Upper lobe of left lung (tissue), 6 donors: ENCODE results near the gene PGS1. TPM values are rescaled to one million over a fixed set of nuclear protein-coding genes. Genes with fewer than 3 reads are reported as not detected.

Experiments used
- ATAC-seq, 2 donors: fragments of 200-7000 bp; cut with Tn5 transposase; one replicate each; pipeline ENCODE4 v1.9.1; 2022; ENCODE audit warnings: mild to moderate bottlenecking in 2 of 2, moderate library complexity in 2 of 2; ENCODE audit not compliant: low FRiP score in 2 of 2
- DNase-seq, 2 donors: peaks; one replicate each; pipeline ENCODE4 v3.0.0-alpha.2; 2019 to 2020
- H3K27ac ChIP-seq, 4 donors: fragments of 200-600 bp; sonication (generic); one replicate each; pipeline ENCODE4 v1.5.1; 2016 to 2019
- H3K27me3 ChIP-seq, 4 donors: fragments of 200-600 bp; sonication (generic); one replicate each; pipeline ENCODE4 v1.5.1; 2017 to 2019
- H3K36me3 ChIP-seq, 4 donors: fragments of 200-600 bp; sonication (generic); one replicate each; pipeline ENCODE4 v1.5.1; 2016 to 2019
- H3K4me1 ChIP-seq, 4 donors: fragments of 200-600 bp; sonication (generic); one replicate each; pipeline ENCODE4 v1.5.1; 2018 to 2019
- H3K4me3 ChIP-seq, 4 donors: fragments of 200-600 bp; sonication (generic); one replicate each; pipeline ENCODE4 v1.5.1; 2017 to 2019; ENCODE audit warnings: mild to moderate bottlenecking in 2 of 4, moderate library complexity in 1 of 4
- H3K9me3 ChIP-seq, 4 donors: fragments of 200-600 bp; sonication (generic); one replicate each; pipeline ENCODE4 v1.5.1; 2018 to 2019
- CTCF ChIP-seq, 6 experiments: fragments of 450-650 bp in 4 of 6; fragments of 200-600 bp in 2 of 6; sonication (generic) in 2 of 6; IDR thresholded peaks; one replicate each; pipeline ENCODE4 v1.5.1; 2016 to 2019; ENCODE audit warnings: antibody characterized with exemption in 6 of 6
- EP300 ChIP-seq, 4 donors: sonication (generic); formaldehyde crosslinking; IDR thresholded peaks; one replicate each; pipeline ENCODE4 v1.5.1; 2017; ENCODE audit warnings: antibody characterized with exemption in 4 of 4, control low read depth in 2 of 4
- POLR2A ChIP-seq, 4 donors: fragments of 450-650 bp; IDR thresholded peaks; one replicate each; pipeline ENCODE4 v1.5.1; 2016 to 2017; ENCODE audit warnings: antibody characterized with exemption in 4 of 4, mild to moderate bottlenecking in 2 of 4
- POLR2AphosphoS5 ChIP-seq, 2 donors: sonication (generic); formaldehyde crosslinking; IDR thresholded peaks; one replicate each; pipeline ENCODE4 v1.5.1; 2017; ENCODE audit warnings: antibody characterized with exemption in 2 of 2
- WGBS, 2 donors: methylation state at CpG; one replicate each; pipeline ENCODE4 v1.1.5; 2017 to 2018; 5-methylcytosine and 5-hydroxymethylcytosine counted together
- total RNA-seq, 6 donors: library from RNA; depleted of rRNA in 4 of 6; stranded (reverse); fragments of >200 nt in 4 of 6; gene quantifications; one replicate each; pipeline versions ENCODE4 v1.1.0 to v1.2.1, GENCODE V29; 2016 to 2021
- donor health status: DM: no; HTN: no; CAD: no; lungs with moderate emphysema.
- donor health status: DM: no; HTN: yes; CAD: no; lungs with severe emphysema.

Gene PGS1
- total RNA-seq, 6 donors from 2014 or later = 79.2 to 348 (median 92.3) TPM

- peak overlapping the region in 1 of 4 donors; percentile 7 for H3K4me3 ChIP-seq
- TF ChIP-seq EP300 (IDR thresholded peaks at IDR 0.05) (peak; percentile 90 to 98 (median 98)), CTCF (IDR thresholded peaks at IDR 0.05) (no peak), POLR2A (IDR thresholded peaks at IDR 0.05) (peak in 1 of 4 donors; percentile 56), POLR2AphosphoS5 (IDR thresholded peaks at IDR 0.05) (peak; percentile 95 to 99)
- H3K27ac ChIP-seq = peak overlapping the region; percentile 97 to 99 (median 98)
- 14 to 22% methylated on average over 15 of the region's 15 CpGs for WGBS, 2 donors
- no peaks in the 10 kb centered on the region for H3K27me3 ChIP-seq
- DNase-seq (peak in 1 of 2 donors; percentile 97), ATAC-seq (peak; percentile 79 to 84)
- peaks cover 0 to 9% (median 0%) of the 10 kb centered on the region in 4 donors for H3K36me3 ChIP-seq
- H3K9me3 ChIP-seq = no peaks in the 10 kb centered on the region
- peaks cover 94 to 100% (median 97%) of the 10 kb centered on the region in 4 donors for H3K4me1 ChIP-seq
Measured at GRCh38 chr17:78383725-78384471, 5.4 kb downstream of the PGS1 start.

GRCh38 chr17:78384479-78385175 lies 6.2 kb downstream of the PGS1 start:
- Histone ChIP-seq H3K36me3 (peaks cover 0 to 9% (median 0%) of the 10 kb centered on the region in 4 donors), H3K27ac (peak overlapping the region; percentile 97 to 99 (median 98)), H3K9me3 (no peaks in the 10 kb centered on the region), H3K4me3 (peak overlapping the region in 1 of 4 donors; percentile 7), H3K4me1 (peaks cover 97 to 100% (median 99%) of the 10 kb centered on the region in 4 donors), H3K27me3 (no peaks in the 10 kb centered on the region)
- no peak for DNase-seq
- 56 to 69% methylated on average over 23 of the region's 23 CpGs for WGBS, 2 donors
- no peak for ATAC-seq
- TF ChIP-seq EP300 (IDR thresholded peaks at IDR 0.05) = no peak
- no peak for TF ChIP-seq POLR2A (IDR thresholded peaks at IDR 0.05)
- TF ChIP-seq POLR2AphosphoS5 (IDR thresholded peaks at IDR 0.05) = no peak
- no peak for TF ChIP-seq CTCF (IDR thresholded peaks at IDR 0.05)

- 20 to 30% methylated on average over 10 of the region's 10 CpGs for WGBS, 2 donors
- Histone ChIP-seq H3K36me3 (peaks cover 0 to 8% (median 4%) of the 10 kb centered on the region in 4 donors), H3K27me3 (no peaks in the 10 kb centered on the region), H3K27ac (peak overlapping the region; percentile 97 to 99 (median 98)), H3K4me1 (peaks cover 89 to 96% (median 93%) of the 10 kb centered on the region in 4 donors), H3K9me3 (no peaks in the 10 kb centered on the region), H3K4me3 (peak overlapping the region in 1 of 4 donors; percentile 12)
- ATAC-seq (peak; percentile 47 to 72), DNase-seq (peak in 1 of 2 donors; percentile 72)
- peak; percentile 23 to 57 for TF ChIP-seq POLR2AphosphoS5 (IDR thresholded peaks at IDR 0.05)
- peak in 1 of 4 donors; percentile 59 for TF ChIP-seq POLR2A (IDR thresholded peaks at IDR 0.05)
- peak in 1 of 4 donors; percentile 54 for TF ChIP-seq EP300 (IDR thresholded peaks at IDR 0.05)
- TF ChIP-seq CTCF (IDR thresholded peaks at IDR 0.05) = no peak
Measured at GRCh38 chr17:78387977-78388941, 9.8 kb downstream of the PGS1 start.

GRCh38 chr17:78390241-78391050 lies 12.0 kb downstream of the PGS1 start:
- ATAC-seq (peak in 1 of 2 donors; percentile 48), DNase-seq (no peak)
- no peak overlapping the region for H3K4me3 ChIP-seq
- H3K4me1 ChIP-seq = peaks cover 82 to 97% (median 83%) of the 10 kb centered on the region in 4 donors
- whole genome bisulfite sequencing, 2 donors = 70 to 72% methylated on average over 13 of the region's 15 CpGs
- peaks cover 0 to 29% (median 16%) of the 10 kb centered on the region in 4 donors for H3K36me3 ChIP-seq
- no peaks in the 10 kb centered on the region for H3K9me3 ChIP-seq
- H3K27ac ChIP-seq = peak overlapping the region; percentile 97 to 99 (median 98)
- TF ChIP-seq POLR2A (IDR thresholded peaks at IDR 0.05) (no peak), EP300 (IDR thresholded peaks at IDR 0.05) (peak in 2 of 4 donors; percentile 19 to 91), POLR2AphosphoS5 (IDR thresholded peaks at IDR 0.05) (peak in 1 of 2 donors; percentile 96), CTCF (IDR thresholded peaks at IDR 0.05) (peak in 3 of 6 experiments; percentile 11 to 23 (median 11))
- H3K27me3 ChIP-seq = no peaks in the 10 kb centered on the region
